K562 (cell line): Measurements from ENCODE around the gene FIGNL1. TPM values are rescaled to one million over a fixed set of nuclear protein-coding genes. Genes with fewer than 3 reads are reported as not detected.

Source experiments
- DACH1 ChIP-seq: fragments of 450-650 bp; IDR thresholded peaks from 2 replicates; pipeline ENCODE4 v1.6.1; 2018; ENCODE audit not compliant: partially characterized antibody
- FOXJ3 ChIP-seq: sonication (generic); formaldehyde crosslinking; IDR thresholded peaks from 2 replicates; pipeline ENCODE4 v1.4.0; 2020; ENCODE audit warnings: mild to moderate bottlenecking, missing genetic modification reagents
- GTF2A2 ChIP-seq: IDR thresholded peaks from 2 replicates; pipeline ENCODE4 v1.6.1; 2016; ENCODE audit warnings: mild to moderate bottlenecking, missing genetic modification characterization, missing compliant biosample characterization
- HIVEP1 ChIP-seq: fragments of 250-450 bp; sonication (Bioruptor Pico); IDR thresholded peaks from 2 replicates; pipeline ENCODE4 v1.4.0; 2020; ENCODE audit warnings: mild to moderate bottlenecking
- MEF2A ChIP-seq: IDR thresholded peaks from 2 replicates; pipeline ENCODE4 v1.6.1; 2011; ENCODE audit warnings: low read depth, mild to moderate bottlenecking, low read length, moderate library complexity; ENCODE audit not compliant: control insufficient read depth
- MTA2 ChIP-seq: fragments of 450-650 bp; IDR thresholded peaks from 2 replicates; pipeline ENCODE4 v1.6.1; 2016; ENCODE audit warnings: low read depth
- NR2C1 ChIP-seq, 2 experiments: fragments of 450-650 bp; IDR thresholded peaks; 2 replicates each; pipeline ENCODE4 v1.6.1; 2017; ENCODE audit warnings: mild to moderate bottlenecking in 2 of 2, antibody characterized with exemption in 1 of 2, inconsistent platforms in 1 of 2, missing compliant biosample characterization in 1 of 2, missing genetic modification characterization in 1 of 2
- PTRF ChIP-seq: fragments of 450-650 bp; IDR thresholded peaks from 2 replicates; pipeline ENCODE4 v1.6.1; 2016; ENCODE audit warnings: mild to moderate bottlenecking, missing genetic modification characterization, missing compliant biosample characterization
- ZC3H11A ChIP-seq: IDR thresholded peaks from 2 replicates; pipeline ENCODE4 v1.6.1; 2012; ENCODE audit warnings: low read depth, low read length, improper control_type of control experiment
- ZNF274 ChIP-seq: IDR thresholded peaks from 2 replicates; pipeline ENCODE4 v1.6.1; 2011; ENCODE audit warnings: low read depth, mild to moderate bottlenecking, low read length, moderate library complexity, borderline replicate concordance
- ZNF444 ChIP-seq: fragments of 250-450 bp; sonication (Bioruptor Pico); IDR thresholded peaks from 2 replicates; pipeline ENCODE4 v1.4.0; 2020; ENCODE audit warnings: mild to moderate bottlenecking, moderate library complexity
- ZNF584 ChIP-seq: fragments of 200-800 bp; sonication (Bioruptor generic); IDR thresholded peaks from 2 replicates; pipeline ENCODE4 v1.6.1; 2016; ENCODE audit warnings: low read depth, mild to moderate bottlenecking, missing genetic modification characterization, missing compliant biosample characterization
- ZNF696 ChIP-seq: fragments of 250-450 bp; sonication (Bioruptor Pico); conservative IDR thresholded peaks from 2 replicates; pipeline ENCODE4 v1.4.0; 2020; ENCODE audit warnings: mild to moderate bottlenecking, moderate library complexity
- ZNF75A ChIP-seq: fragments of 450-650 bp; formaldehyde crosslinking; IDR thresholded peaks from 2 replicates; pipeline ENCODE4 v1.4.0; 2020; ENCODE audit warnings: mild to moderate bottlenecking
- polyA plus RNA-seq, 8 experiments: library from polyadenylated mRNA; depleted of rRNA in 4 of 8; stranded (reverse) in 5 of 8; unstranded in 3 of 8; fragments of >200 nt; fragmentation: Nextera tagmentation in 2 of 8; fragmentation: Illumina TruSeq in 1 of 8; extraction: Ambion mirVana in 2 of 8; extraction: Trizol in 1 of 8; gene quantifications; 2 replicates each; pipeline versions ENCODE4 v1.2.1 to v1.2.3, GENCODE V29; 2011 to 2014; ENCODE audit warnings: inconsistent platforms in 1 of 8, missing spikeins in 1 of 8
- total RNA-seq, 7 experiments: library from RNA; depleted of rRNA in 6 of 7; stranded (reverse); fragments of >200 nt in 6 of 7; fragmentation: Illumina TruSeq in 2 of 7; extraction: Trizol in 2 of 7; gene quantifications; 2 replicates each; pipeline versions ENCODE4 v1.2.1 to v1.2.3, GENCODE V29; 2011 to 2021; ENCODE audit warnings: low replicate concordance in 1 of 7
- TF ChIP-seq, protein P1 (sequence below), 2 experiments: fragments of 450-650 bp; IDR thresholded peaks; 2 replicates each; pipeline ENCODE4 v1.6.1; 2016; ENCODE audit warnings: mild to moderate bottlenecking in 2 of 2, borderline replicate concordance in 1 of 2, low read depth in 1 of 2, moderate library complexity in 1 of 2
- TF ChIP-seq, protein P2 (sequence below): IDR thresholded peaks from 2 replicates; pipeline ENCODE4 v1.6.1; 2011; ENCODE audit warnings: borderline replicate concordance, low read depth, mild to moderate bottlenecking, moderate library complexity, low read length; ENCODE audit not compliant: insufficient read depth, poor library complexity, severe bottlenecking
- TF ChIP-seq, protein P3 (sequence below): fragments of 450-650 bp; conservative IDR thresholded peaks from 2 replicates; pipeline ENCODE4 v1.6.1; 2016; ENCODE audit warnings: missing genetic modification characterization, low read depth, mild to moderate bottlenecking, missing compliant biosample characterization, moderate library complexity

FIGNL1 gene
- total and polyA plus RNA-seq, 9 of the 15 experiments (the other 6 are each of a cell fraction or from before 2014, with no cell fraction given), result 15.5 to 48.3 (median 27.6) TPM

DNA sequence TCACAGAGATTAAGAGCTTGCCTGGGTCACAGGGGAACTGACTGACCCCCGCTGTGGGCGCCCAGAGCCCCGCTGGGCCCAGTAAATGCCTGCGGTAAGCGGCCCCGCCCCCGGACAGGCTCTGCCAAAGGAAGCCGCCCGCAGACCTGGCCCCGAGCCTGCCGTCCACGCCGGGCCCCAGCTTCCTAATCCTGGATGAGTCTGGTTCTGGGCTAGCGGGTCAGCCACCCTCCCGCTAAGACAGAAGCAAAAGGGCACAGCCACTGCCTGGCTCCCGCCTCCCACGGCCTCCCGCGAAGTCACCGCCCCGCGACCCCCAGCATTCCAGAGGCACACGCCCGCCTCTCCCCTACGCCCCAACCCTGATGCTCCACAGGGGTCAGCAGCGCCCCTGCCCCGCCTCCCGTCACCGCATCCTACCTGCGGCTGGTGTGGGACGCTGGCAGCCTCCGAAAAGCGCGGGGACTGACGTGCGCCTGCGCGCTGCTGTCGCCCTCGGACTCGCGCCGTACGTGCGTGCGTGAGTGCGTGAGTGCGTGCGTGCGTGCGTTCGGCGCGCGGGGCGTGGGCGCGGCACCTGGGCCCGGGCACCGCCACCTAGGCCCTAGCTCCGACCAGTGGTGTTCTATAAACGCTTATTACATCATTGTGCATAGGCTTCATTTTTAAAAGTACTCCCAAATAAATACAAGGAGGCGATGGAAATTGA lies at the start of gene FIGNL1 (continued):
- TF ChIP-seq, protein P1, sequence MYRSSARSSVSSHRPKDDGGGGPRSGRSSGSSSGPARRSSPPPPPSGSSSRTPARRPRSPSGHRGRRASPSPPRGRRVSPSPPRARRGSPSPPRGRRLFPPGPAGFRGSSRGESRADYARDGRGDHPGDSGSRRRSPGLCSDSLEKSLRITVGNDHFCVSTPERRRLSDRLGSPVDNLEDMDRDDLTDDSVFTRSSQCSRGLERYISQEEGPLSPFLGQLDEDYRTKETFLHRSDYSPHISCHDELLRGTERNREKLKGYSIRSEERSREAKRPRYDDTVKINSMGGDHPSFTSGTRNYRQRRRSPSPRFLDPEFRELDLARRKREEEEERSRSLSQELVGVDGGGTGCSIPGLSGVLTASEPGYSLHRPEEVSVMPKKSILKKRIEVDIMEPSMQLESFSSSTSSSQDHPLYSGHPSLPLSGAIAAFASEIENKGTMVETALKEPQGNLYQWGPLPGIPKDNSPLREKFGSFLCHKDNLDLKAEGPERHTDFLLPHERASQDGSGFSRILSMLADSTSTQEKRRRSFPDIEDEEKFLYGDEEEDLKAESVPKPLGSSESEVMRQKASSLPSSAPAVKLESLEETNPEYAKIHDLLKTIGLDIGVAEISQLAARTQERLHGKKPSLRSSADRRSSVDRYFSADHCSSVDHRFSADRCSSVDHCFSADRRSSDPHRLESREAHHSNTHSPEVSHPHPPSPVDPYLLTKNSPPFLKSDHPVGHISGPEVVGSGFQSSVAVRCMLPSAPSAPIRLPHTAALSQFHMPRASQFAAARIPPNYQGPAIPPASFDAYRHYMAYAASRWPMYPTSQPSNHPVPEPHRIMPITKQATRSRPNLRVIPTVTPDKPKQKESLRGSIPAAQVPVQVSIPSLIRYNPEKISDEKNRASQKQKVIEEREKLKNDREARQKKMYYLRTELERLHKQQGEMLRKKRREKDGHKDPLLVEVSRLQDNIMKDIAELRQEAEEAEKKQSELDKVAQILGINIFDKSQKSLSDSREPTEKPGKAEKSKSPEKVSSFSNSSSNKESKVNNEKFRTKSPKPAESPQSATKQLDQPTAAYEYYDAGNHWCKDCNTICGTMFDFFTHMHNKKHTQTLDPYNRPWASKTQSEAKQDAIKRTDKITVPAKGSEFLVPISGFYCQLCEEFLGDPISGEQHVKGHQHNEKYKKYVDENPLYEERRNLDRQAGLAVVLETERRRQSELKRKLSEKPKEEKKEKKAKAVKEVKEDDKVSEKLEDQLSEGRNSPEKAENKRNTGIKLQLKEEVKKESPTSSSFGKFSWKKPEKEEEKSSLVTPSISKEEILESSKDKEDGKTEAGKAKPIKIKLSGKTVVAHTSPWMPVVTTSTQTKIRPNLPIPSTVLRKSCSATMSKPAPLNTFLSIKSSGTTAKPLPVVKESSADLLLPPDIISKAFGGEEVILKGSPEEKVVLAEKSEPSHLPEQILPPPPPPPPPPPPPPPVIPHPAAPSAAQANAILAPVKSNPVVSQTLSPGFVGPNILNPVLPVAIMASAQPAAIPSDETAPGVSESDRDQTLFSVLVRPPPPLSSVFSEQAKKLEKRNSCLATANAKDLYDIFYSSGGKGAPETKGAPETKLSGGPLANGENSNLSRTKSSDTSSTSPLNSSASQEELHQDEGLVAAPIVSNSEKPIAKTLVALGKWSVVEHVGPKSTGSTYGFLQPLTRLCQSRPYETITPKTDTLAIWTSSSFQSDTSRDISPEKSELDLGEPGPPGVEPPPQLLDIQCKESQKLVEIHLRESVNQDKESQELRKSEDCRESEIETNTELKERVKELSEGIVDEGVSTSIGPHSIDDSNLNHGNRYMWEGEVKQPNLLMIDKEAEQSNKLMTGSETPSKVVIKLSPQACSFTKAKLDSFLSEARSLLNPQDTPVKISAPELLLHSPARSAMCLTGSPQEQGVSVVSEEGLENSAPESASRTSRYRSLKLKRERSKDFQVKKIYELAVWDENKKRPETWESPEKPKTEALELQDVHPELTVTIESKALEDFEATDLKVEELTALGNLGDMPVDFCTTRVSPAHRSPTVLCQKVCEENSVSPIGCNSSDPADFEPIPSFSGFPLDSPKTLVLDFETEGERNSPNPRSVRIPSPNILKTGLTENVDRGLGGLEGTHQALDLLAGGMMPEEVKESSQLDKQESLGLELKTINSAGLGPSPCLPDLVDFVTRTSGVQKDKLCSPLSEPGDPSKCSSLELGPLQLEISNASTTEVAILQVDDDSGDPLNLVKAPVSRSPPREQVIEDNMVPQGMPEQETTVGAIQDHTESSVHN (IDR thresholded peaks at IDR 0.05; ENCODE audit: borderline replicate concordance in 1 of 2, low read depth in 1 of 2), result no peak
- no peak for TF ChIP-seq ZNF444 (CRISPR knock-in tag)
- TF ChIP-seq MTA2, result no peak
- no peak for TF ChIP-seq HIVEP1
- TF ChIP-seq ZNF584 (CRISPR knock-in tag), result no peak
- TF ChIP-seq MEF2A, result no peak
- TF ChIP-seq, protein P2, sequence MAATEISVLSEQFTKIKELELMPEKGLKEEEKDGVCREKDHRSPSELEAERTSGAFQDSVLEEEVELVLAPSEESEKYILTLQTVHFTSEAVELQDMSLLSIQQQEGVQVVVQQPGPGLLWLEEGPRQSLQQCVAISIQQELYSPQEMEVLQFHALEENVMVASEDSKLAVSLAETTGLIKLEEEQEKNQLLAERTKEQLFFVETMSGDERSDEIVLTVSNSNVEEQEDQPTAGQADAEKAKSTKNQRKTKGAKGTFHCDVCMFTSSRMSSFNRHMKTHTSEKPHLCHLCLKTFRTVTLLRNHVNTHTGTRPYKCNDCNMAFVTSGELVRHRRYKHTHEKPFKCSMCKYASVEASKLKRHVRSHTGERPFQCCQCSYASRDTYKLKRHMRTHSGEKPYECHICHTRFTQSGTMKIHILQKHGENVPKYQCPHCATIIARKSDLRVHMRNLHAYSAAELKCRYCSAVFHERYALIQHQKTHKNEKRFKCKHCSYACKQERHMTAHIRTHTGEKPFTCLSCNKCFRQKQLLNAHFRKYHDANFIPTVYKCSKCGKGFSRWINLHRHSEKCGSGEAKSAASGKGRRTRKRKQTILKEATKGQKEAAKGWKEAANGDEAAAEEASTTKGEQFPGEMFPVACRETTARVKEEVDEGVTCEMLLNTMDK, result no peak
- no peak for TF ChIP-seq GTF2A2 (tag)
- no peak for TF ChIP-seq ZNF696 (CRISPR knock-in tag)
- no peak for TF ChIP-seq ZNF274
- TF ChIP-seq, protein P3, sequence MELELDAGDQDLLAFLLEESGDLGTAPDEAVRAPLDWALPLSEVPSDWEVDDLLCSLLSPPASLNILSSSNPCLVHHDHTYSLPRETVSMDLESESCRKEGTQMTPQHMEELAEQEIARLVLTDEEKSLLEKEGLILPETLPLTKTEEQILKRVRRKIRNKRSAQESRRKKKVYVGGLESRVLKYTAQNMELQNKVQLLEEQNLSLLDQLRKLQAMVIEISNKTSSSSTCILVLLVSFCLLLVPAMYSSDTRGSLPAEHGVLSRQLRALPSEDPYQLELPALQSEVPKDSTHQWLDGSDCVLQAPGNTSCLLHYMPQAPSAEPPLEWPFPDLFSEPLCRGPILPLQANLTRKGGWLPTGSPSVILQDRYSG, result no peak
- TF ChIP-seq ZC3H11A, result no peak
- no peak for TF ChIP-seq DACH1
- TF ChIP-seq ZNF75A, result no peak
- TF ChIP-seq NR2C1 (IDR thresholded peaks at IDR 0.05), result no peak
- TF ChIP-seq NR2C1 (tag; IDR thresholded peaks at IDR 0.05), result no peak
- TF ChIP-seq PTRF (tag), result no peak
- no peak for TF ChIP-seq FOXJ3 (CRISPR knock-in tag)
